ENCODE measurements around the gene TENT4B. TPM values are rescaled to one million over a fixed set of nuclear protein-coding genes. Genes with fewer than 3 reads are reported as not detected.

The TENT4B gene
- polyA plus RNA-seq, 3 donors: 14.3 to 16.4 (median 15.6) TPM

- no peak for DNase-seq
Measured at GRCh38 chr16:50193594-50193993, 40.5 kb downstream of the TENT4B start.

GRCh38 chr16:50195276-50195675 is 42.2 kb downstream of the TENT4B start:
- DNase-seq: no peak

GRCh38 chr16:50195756-50196155 is 42.6 kb downstream of the TENT4B start:
- DNase-seq: no peak

GRCh38 chr16:50197582-50197981 is 44.5 kb downstream of the TENT4B start:
- no peak for DNase-seq

- no peak for DNase-seq
Measured at GRCh38 chr16:50198802-50199403, 45.8 kb downstream of the TENT4B start.

- DNase-seq: no peak
Measured at GRCh38 chr16:50201787-50202186, 48.7 kb downstream of the TENT4B start.

- peak; percentile 54 for DNase-seq
Measured at GRCh38 chr16:50202926-50203624, 50.0 kb downstream of the TENT4B start.

- DNase-seq: no peak
Measured at GRCh38 chr16:50203681-50204080, 50.6 kb downstream of the TENT4B start.

- DNase-seq: no peak
Measured at GRCh38 chr16:50204453-50205108, 51.5 kb downstream of the TENT4B start.

- no peak for DNase-seq
Measured at GRCh38 chr16:50207652-50208051, 54.5 kb downstream of the TENT4B start.

- DNase-seq: no peak
Measured at GRCh38 chr16:50208460-50208931, 55.4 kb downstream of the TENT4B start.

- DNase-seq: no peak
Measured at GRCh38 chr16:50209546-50210265, 56.6 kb downstream of the TENT4B start.

GRCh38 chr16:50210266-50211038 is 57.3 kb downstream of the TENT4B start:
- DNase-seq: peak; percentile 77

GRCh38 chr16:50213939-50214519 is 60.9 kb downstream of the TENT4B start:
- DNase-seq: peak; percentile 53

GRCh38 chr16:50215680-50216079 is 62.6 kb downstream of the TENT4B start:
- DNase-seq: no peak

- DNase-seq: no peak
Measured at GRCh38 chr16:50216231-50216630, 63.1 kb downstream of the TENT4B start.

GRCh38 chr16:50219402-50219975 is 66.4 kb downstream of the TENT4B start:
- no peak for DNase-seq

- no peak for DNase-seq
Measured at GRCh38 chr16:50224286-50224685, 71.2 kb downstream of the TENT4B start.

GRCh38 chr16:50227120-50227519 is 74.0 kb downstream of the TENT4B start:
- DNase-seq: no peak

- no peak for DNase-seq
Measured at GRCh38 chr16:50227665-50228064, 74.6 kb downstream of the TENT4B start.

- no peak for DNase-seq
Measured at GRCh38 chr16:50228364-50228868, 75.3 kb downstream of the TENT4B start.

All from renal pelvis (tissue), 4 donors.